Natural killer cell (primary cell): Measurements from ENCODE around the gene DNAJC5G. TPM values are rescaled to one million over a fixed set of nuclear protein-coding genes. Genes with fewer than 3 reads are reported as not detected.

ENCODE experiments used
- ATAC-seq, 3 donors: fragments of 150-1000 bp in 2 of 3; fragments of 200-7000 bp in 1 of 3; cut with Tn5 transposase; 1 replicate in 1 of 3; 2 replicates in 2 of 3; pipeline ENCODE4 v1.10.0; 2021; ENCODE audit warnings: mild to moderate bottlenecking in 2 of 3, moderate library complexity in 2 of 3
- DNase-seq, 2 donors: peaks; one replicate each; pipeline versions ENCODE4 v3.0.0 to v3.0.0-alpha.2; 2013 to 2021; ENCODE audit warnings: mixed read lengths in 1 of 2
- H3K27ac ChIP-seq: one replicate; pipeline ENCODE4 v1.5.1; 2013; ENCODE audit warnings: mild to moderate bottlenecking, low read length
- H3K27me3 ChIP-seq: one replicate; pipeline ENCODE4 v1.6.1; 2013; ENCODE audit warnings: low read length; ENCODE audit not compliant: control insufficient read depth, insufficient read depth
- H3K36me3 ChIP-seq: one replicate; pipeline ENCODE4 v1.6.1; 2013; ENCODE audit warnings: low read length; ENCODE audit not compliant: control insufficient read depth, insufficient read depth
- H3K4me1 ChIP-seq: one replicate; pipeline ENCODE4 v1.6.1; 2013; ENCODE audit warnings: low read length; ENCODE audit not compliant: control insufficient read depth, insufficient read depth
- H3K4me3 ChIP-seq: one replicate; pipeline ENCODE4 v1.5.1; 2013; ENCODE audit warnings: low read length
- H3K9me3 ChIP-seq: one replicate; pipeline ENCODE4 v1.6.1; 2013; ENCODE audit warnings: low read length; ENCODE audit not compliant: control insufficient read depth, insufficient read depth
- H3K27ac Mint-ChIP-seq, 2 donors: one replicate each; pipeline ENCODE4 v1.8.0; 2022; ENCODE audit warnings: mild to moderate bottlenecking in 2 of 2, mixed read lengths in 2 of 2, moderate library complexity in 1 of 2
- H3K27me3 Mint-ChIP-seq, 2 donors: one replicate each; pipeline ENCODE4 v1.8.0; 2022; ENCODE audit warnings: low read depth in 2 of 2, mixed read lengths in 2 of 2
- H3K36me3 Mint-ChIP-seq: one replicate; pipeline ENCODE4 v1.8.0; 2022; ENCODE audit warnings: mixed read lengths
- H3K4me1 Mint-ChIP-seq, 2 donors: one replicate each; pipeline ENCODE4 v1.8.0; 2022; ENCODE audit warnings: mixed read lengths in 2 of 2
- H3K4me3 Mint-ChIP-seq: one replicate; pipeline ENCODE4 v1.8.0; 2022; ENCODE audit warnings: mild to moderate bottlenecking, moderate library complexity, mixed read lengths
- H3K9me3 Mint-ChIP-seq, 2 donors: one replicate each; pipeline ENCODE4 v1.8.0; 2022; ENCODE audit warnings: mixed read lengths in 2 of 2
- CTCF ChIP-seq: fragments of 200-600 bp; IDR thresholded peaks from one replicate; pipeline ENCODE4 v1.8.0; 2022; ENCODE audit warnings: antibody characterized with exemption
- WGBS: methylation state at CpG from one replicate; pipeline ENCODE4 v1.1.7; 2013; ENCODE audit warnings: missing lambda C conversion rate; ENCODE audit not compliant: insufficient coverage; 5-methylcytosine and 5-hydroxymethylcytosine counted together
- intact Hi-C: fragments of 100-400 bp; cut with micrococcal nuclease; formaldehyde crosslinking; loops from one replicate; pipeline ENCODE4 v1.14.2; 2022
- total RNA-seq, 4 donors: library from RNA; stranded (reverse); fragments of 120-200 nt in 1 of 4; gene quantifications; one replicate each; pipeline versions ENCODE4 v1.2.3 to v1.2.4, GENCODE V29; 2013 to 2022

The DNAJC5G gene
- total RNA-seq, 3 donors from 2014 or later (not counting 1 experiment from before 2014, with no cell fraction given) = not detected

GRCh38 chr2:27322766-27323595, 47.7 kb downstream of the DNAJC5G start, which contains the start of gene MPV17:
MPV17 (minus strand) TSS chr2:27323097; CDS start chr2:27322517, 580 bp downstream.
- Histone ChIP-seq H3K27me3 (no peaks in the 10 kb centered on the region), H3K4me1 (peaks cover 18% of the 10 kb centered on the region), H3K27ac (peak within 1 kb of the TSS; percentile 88), H3K36me3 (peaks cover 16% of the 10 kb centered on the region), H3K9me3 (no peaks in the 10 kb centered on the region), H3K4me3 (peak within 1 kb of the TSS; percentile 79)
- peak within 1 kb of the TSS; percentile 98 to 99 for H3K27ac Mint-ChIP-seq
- peak; percentile 96 to 98 (median 96) for ATAC-seq
- H3K9me3 Mint-ChIP-seq = no peaks in the 10 kb centered on the region
- H3K4me3 Mint-ChIP-seq = peak within 1 kb of the TSS; percentile 99
- H3K27me3 Mint-ChIP-seq = no peaks in the 10 kb centered on the region
- intact Hi-C loops = loop anchor here (1.0 kb wide), 1 partner anchor 33 kb away; the partner anchor contains the start of gene GTF3C2
- under 1% methylated on average over 38 of the region's 39 CpGs for WGBS
- TF ChIP-seq CTCF = no peak
- DNase-seq = peak; percentile 79 to 93
- H3K4me1 Mint-ChIP-seq = peaks cover 18 to 23% of the 10 kb centered on the region in 2 donors
- peaks cover 10% of the 10 kb centered on the region for H3K36me3 Mint-ChIP-seq

- Mint-ChIP-seq H3K27me3 (no peaks in the 10 kb centered on the region), H3K9me3 (no peaks in the 10 kb centered on the region), H3K36me3 (peaks cover 18% of the 10 kb centered on the region), H3K27ac (peak overlapping the region; percentile 98 to 99), H3K4me1 (peaks cover 18 to 23% of the 10 kb centered on the region in 2 donors), H3K4me3 (peak overlapping the region; percentile 99)
- Histone ChIP-seq H3K27ac (peak overlapping the region; percentile 88), H3K27me3 (no peaks in the 10 kb centered on the region), H3K36me3 (peaks cover 22% of the 10 kb centered on the region), H3K4me3 (peak overlapping the region; percentile 79), H3K9me3 (no peaks in the 10 kb centered on the region), H3K4me1 (peaks cover 18% of the 10 kb centered on the region)
- DNase-seq = no peak
- intact Hi-C loops = loop anchor here (1.0 kb wide), 1 partner anchor 33 kb away; the partner anchor contains the start of gene GTF3C2
- ATAC-seq = no peak
- WGBS = 60% methylated on average over 4 of the region's 5 CpGs
- no peak for TF ChIP-seq CTCF
Measured at GRCh38 chr2:27323596-27324285, 48.5 kb downstream of the DNAJC5G start.

- 94% methylated on average over 5 of the region's 5 CpGs for whole genome bisulfite sequencing
- intact Hi-C loops = no loop called here
- H3K4me1 ChIP-seq = peaks cover 18% of the 10 kb centered on the region
- H3K4me1 Mint-ChIP-seq = peaks cover 18 to 23% of the 10 kb centered on the region in 2 donors
- H3K27ac Mint-ChIP-seq = peak overlapping the region; percentile 98 to 99
- peak overlapping the region; percentile 59 for H3K4me3 Mint-ChIP-seq
- H3K9me3 ChIP-seq = no peaks in the 10 kb centered on the region
- ATAC-seq = no peak
- no peaks in the 10 kb centered on the region for H3K9me3 Mint-ChIP-seq
- H3K27me3 ChIP-seq = no peaks in the 10 kb centered on the region
- peaks cover 32% of the 10 kb centered on the region for H3K36me3 ChIP-seq
- H3K27ac ChIP-seq = no peak overlapping the region
- H3K27me3 Mint-ChIP-seq = no peaks in the 10 kb centered on the region
- peaks cover 21% of the 10 kb centered on the region for H3K36me3 Mint-ChIP-seq
- DNase-seq = no peak
- no peak for TF ChIP-seq CTCF
- no peak overlapping the region for H3K4me3 ChIP-seq
Measured at GRCh38 chr2:27324720-27325119, 49.5 kb downstream of the DNAJC5G start.

Other genes with a start within 250 kb of the DNAJC5G start
- gene TMEM214, start 242.5 kb upstream of the DNAJC5G start, total RNA-seq = 10 to 100 TPM; 64.9 to 81.1 (median 79.2) TPM
- 10 to 100 TPM in 2 of 3 donors, 1 to 10 TPM in 1; 10.0 to 12.0 (median 10.8) TPM for gene AGBL5, start 223.8 kb upstream of the DNAJC5G start, total RNA-seq
- 100 to 1,000 TPM; 178 to 207 (median 192) TPM for gene OST4, start 203.8 kb upstream of the DNAJC5G start, total RNA-seq
- under 1 TPM; 0.31 to 0.78 (median 0.41) TPM for gene EMILIN1, start 196.8 kb upstream of the DNAJC5G start, total RNA-seq
- gene KHK, start 188.7 kb upstream of the DNAJC5G start, total RNA-seq = 1 to 10 TPM; 3.7 to 4.0 (median 3.8) TPM
- gene CGREF1, start 156.3 kb upstream of the DNAJC5G start, total RNA-seq = not detected
- gene ABHD1, start 151.6 kb upstream of the DNAJC5G start, total RNA-seq = 1 to 10 TPM in 2 of 3 donors, under 1 TPM in 1; 0.88 to 2.4 (median 1.2) TPM
- 10 to 100 TPM; 24.6 to 41.5 (median 31.2) TPM for gene PREB, start 140.8 kb upstream of the DNAJC5G start, total RNA-seq
- not detected for gene PRR30, start 136.0 kb upstream of the DNAJC5G start, total RNA-seq
- not detected for gene TCF23, start 126.4 kb upstream of the DNAJC5G start, total RNA-seq
- 10 to 100 TPM; 65.5 to 76.6 (median 76.5) TPM for gene ATRAID, start 63.4 kb upstream of the DNAJC5G start, total RNA-seq
- 100 to 1,000 TPM in 1 of 3 donors, 10 to 100 TPM in 2; 86.2 to 102 (median 93.7) TPM for gene SLC5A6, start 63.2 kb upstream of the DNAJC5G start, total RNA-seq
- 10 to 100 TPM; 21.8 to 26.6 (median 24.0) TPM for gene CAD, start 58.1 kb upstream of the DNAJC5G start, total RNA-seq
- not detected for gene SLC30A3, start 12.4 kb upstream of the DNAJC5G start, total RNA-seq
- gene TRIM54, start 7.0 kb downstream of the DNAJC5G start, total RNA-seq = under 1 TPM in 2 of 3 donors, not detected in 1; 0.18 to 0.21 TPM
- 1 to 10 TPM; 1.6 to 3.6 (median 2.4) TPM for gene UCN, start 33.0 kb downstream of the DNAJC5G start, total RNA-seq
- 10 to 100 TPM; 63.9 to 75.2 (median 64.8) TPM for gene MPV17, start 47.7 kb downstream of the DNAJC5G start, total RNA-seq
- gene GTF3C2, start 81.3 kb downstream of the DNAJC5G start, total RNA-seq = 10 to 100 TPM; 56.1 to 68.7 (median 59.7) TPM
- gene EIF2B4, start 94.9 kb downstream of the DNAJC5G start, total RNA-seq = 10 to 100 TPM; 35.0 to 44.5 (median 40.8) TPM
- gene SNX17, start 95.2 kb downstream of the DNAJC5G start, total RNA-seq = 100 to 1,000 TPM in 2 of 3 donors, 10 to 100 TPM in 1; 96.3 to 107 (median 100) TPM
- gene ZNF513, start 105.3 kb downstream of the DNAJC5G start, total RNA-seq = 10 to 100 TPM; 24.2 to 28.1 (median 26.1) TPM
- 10 to 100 TPM; 63.9 to 73.8 (median 69.5) TPM for gene PPM1G, start 134.2 kb downstream of the DNAJC5G start, total RNA-seq
- 100 to 1,000 TPM; 240 to 278 (median 262) TPM for gene NRBP1, start 153.2 kb downstream of the DNAJC5G start, total RNA-seq
- 1 to 10 TPM; 4.4 to 8.4 (median 5.1) TPM for gene KRTCAP3, start 166.9 kb downstream of the DNAJC5G start, total RNA-seq
- 10 to 100 TPM; 24.8 to 35.7 (median 30.7) TPM for gene IFT172, start 214.3 kb downstream of the DNAJC5G start, total RNA-seq
- gene FNDC4, start 219.8 kb downstream of the DNAJC5G start, total RNA-seq = not detected
- not detected for gene GCKR, start 221.4 kb downstream of the DNAJC5G start, total RNA-seq